Eye (tissue), 1 donor: ENCODE data around the gene SMPD3.

Source experiments
- DNase-seq: peaks from one replicate; pipeline ENCODE4 v3.0.0-alpha.2; 2015

Gene SMPD3

GRCh38 chr16:68379472-68380347 lies 68.6 kb downstream of the SMPD3 start:
- DNase-seq, result no peak

GRCh38 chr16:68378436-68379415 lies 69.6 kb downstream of the SMPD3 start:
- DNase-seq, result no peak

GRCh38 chr16:68377667-68378393 lies 70.5 kb downstream of the SMPD3 start:
- peak; percentile 70 for DNase-seq

- no peak for DNase-seq
Measured at GRCh38 chr16:68377221-68377620, 71.1 kb downstream of the SMPD3 start.

- no peak for DNase-seq
Measured at GRCh38 chr16:68376590-68376989, 71.7 kb downstream of the SMPD3 start.

- DNase-seq, result peak; percentile 66
Measured at GRCh38 chr16:68375801-68376536, 72.3 kb downstream of the SMPD3 start.

- no peak for DNase-seq
Measured at GRCh38 chr16:68374961-68375660, 73.2 kb downstream of the SMPD3 start.

GRCh38 chr16:68374246-68374805 lies 74.0 kb downstream of the SMPD3 start:
- no peak for DNase-seq

GRCh38 chr16:68373528-68374245 lies 74.6 kb downstream of the SMPD3 start:
- DNase-seq, result no peak

GRCh38 chr16:68372806-68373205 lies 75.5 kb downstream of the SMPD3 start:
- no peak for DNase-seq

- DNase-seq, result no peak
Measured at GRCh38 chr16:68372381-68372720, 76.0 kb downstream of the SMPD3 start.

- DNase-seq, result no peak
Measured at GRCh38 chr16:68371706-68372380, 76.5 kb downstream of the SMPD3 start.

- no peak for DNase-seq
Measured at GRCh38 chr16:68371276-68371651, 77.0 kb downstream of the SMPD3 start.

GRCh38 chr16:68370581-68371275 lies 77.6 kb downstream of the SMPD3 start:
- DNase-seq, result no peak

- DNase-seq, result no peak
Measured at GRCh38 chr16:68369697-68370580, 78.4 kb downstream of the SMPD3 start.

- no peak for DNase-seq
Measured at GRCh38 chr16:68369168-68369567, 79.1 kb downstream of the SMPD3 start.

- DNase-seq, result peak; percentile 39
Measured at GRCh38 chr16:68368301-68368888, 79.9 kb downstream of the SMPD3 start.

- DNase-seq, result no peak
Measured at GRCh38 chr16:68367891-68368290, 80.4 kb downstream of the SMPD3 start.
